Renal cortical epithelial cell (primary cell): ENCODE measurements around the gene CMYA5. TPM values are rescaled to one million over a fixed set of nuclear protein-coding genes. Genes with fewer than 3 reads are reported as not detected.
A peak's percentile ranks its signal among the peaks of the same experiment; 100 is the strongest.

Experiments used
- DNase-seq: peaks from one replicate; pipeline ENCODE4 v3.0.0-alpha.2; 2011; ENCODE audit warnings: low read depth
- total RNA-seq: library from RNA; depleted of rRNA; stranded (reverse); fragments of >200 nt; gene quantifications from 2 replicates; pipeline ENCODE4 v1.2.3, GENCODE V29; 2014

The CMYA5 gene
- total RNA-seq, 1 donor from 2014 or later: 2.8 TPM

DNA sequence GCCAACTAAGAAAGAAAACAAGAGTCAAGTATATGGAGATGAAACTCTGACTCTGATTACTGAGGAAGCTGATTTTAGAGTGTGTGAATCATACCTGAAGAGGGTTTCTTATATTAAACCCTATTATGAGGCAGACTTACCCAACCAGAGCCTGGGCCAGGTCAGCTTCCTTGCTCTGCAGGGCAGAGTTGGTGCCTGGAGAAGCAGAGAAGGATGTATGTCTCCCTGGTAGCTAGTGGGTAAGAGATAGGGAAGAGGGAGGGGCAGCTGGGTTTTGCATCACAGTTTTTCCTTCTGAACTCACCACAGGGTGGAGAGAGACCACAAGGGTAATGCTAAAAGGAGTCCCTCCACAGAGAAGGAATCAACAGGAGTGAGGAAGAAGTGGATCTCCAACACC, 104.1 kb downstream of the CMYA5 start:
- DNase-seq: peak; percentile 71

DNA sequence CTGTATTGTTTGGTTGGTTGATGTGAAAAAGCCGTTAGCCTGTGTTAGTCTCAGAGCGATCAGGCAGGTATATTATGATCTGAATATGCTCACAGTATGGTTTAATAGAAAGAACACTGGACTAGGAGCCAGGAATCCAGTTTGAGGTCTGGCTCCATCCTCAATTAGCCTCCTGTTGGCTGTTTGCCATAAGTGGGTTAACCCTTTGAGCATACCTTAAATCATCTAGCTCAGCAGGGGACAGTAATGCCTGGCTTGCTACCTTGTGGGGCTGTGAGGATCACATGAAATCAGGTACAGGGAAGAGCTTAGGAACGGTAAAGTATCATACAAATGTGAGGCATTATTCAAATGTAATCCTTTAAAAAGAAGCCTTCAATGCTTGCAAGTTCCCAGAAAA, 104.7 kb downstream of the CMYA5 start:
- DNase-seq: no peak

GRCh38 chr5:79795764-79796398, 106.2 kb downstream of the CMYA5 start:
- DNase-seq: peak; percentile 67

DNA sequence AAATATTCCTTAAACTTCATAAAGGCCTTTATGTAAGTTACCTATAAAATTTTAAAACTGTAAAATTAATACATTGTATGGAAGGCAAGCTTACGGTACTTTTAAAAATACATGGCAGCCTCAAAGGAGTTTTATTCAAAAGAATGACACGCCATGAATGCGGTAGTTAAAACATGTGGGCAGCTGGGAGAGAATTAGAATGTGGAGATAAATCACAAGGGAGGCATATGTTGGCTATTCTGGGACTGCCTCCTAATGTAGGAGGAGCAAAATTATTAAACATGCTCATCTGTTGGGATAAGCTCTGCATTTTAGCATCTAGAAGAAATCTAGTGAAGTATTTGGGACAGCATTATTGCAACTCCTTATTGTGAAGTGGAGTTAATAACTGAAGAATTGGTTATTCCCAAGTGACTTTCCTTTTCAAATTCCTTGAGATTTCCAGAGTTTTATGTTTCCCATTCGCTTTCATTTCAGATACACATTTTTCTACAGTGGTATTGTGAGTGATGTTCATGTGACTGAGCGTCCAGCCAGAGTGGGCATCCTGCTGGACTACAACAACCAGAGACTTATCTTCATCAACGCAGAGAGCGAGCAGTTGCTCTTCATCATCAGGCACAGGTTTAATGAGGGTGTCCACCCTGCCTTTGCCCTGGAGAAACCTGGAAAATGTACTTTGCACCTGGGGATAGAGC, 109.4 kb downstream of the CMYA5 start:
- DNase-seq: no peak

DNA sequence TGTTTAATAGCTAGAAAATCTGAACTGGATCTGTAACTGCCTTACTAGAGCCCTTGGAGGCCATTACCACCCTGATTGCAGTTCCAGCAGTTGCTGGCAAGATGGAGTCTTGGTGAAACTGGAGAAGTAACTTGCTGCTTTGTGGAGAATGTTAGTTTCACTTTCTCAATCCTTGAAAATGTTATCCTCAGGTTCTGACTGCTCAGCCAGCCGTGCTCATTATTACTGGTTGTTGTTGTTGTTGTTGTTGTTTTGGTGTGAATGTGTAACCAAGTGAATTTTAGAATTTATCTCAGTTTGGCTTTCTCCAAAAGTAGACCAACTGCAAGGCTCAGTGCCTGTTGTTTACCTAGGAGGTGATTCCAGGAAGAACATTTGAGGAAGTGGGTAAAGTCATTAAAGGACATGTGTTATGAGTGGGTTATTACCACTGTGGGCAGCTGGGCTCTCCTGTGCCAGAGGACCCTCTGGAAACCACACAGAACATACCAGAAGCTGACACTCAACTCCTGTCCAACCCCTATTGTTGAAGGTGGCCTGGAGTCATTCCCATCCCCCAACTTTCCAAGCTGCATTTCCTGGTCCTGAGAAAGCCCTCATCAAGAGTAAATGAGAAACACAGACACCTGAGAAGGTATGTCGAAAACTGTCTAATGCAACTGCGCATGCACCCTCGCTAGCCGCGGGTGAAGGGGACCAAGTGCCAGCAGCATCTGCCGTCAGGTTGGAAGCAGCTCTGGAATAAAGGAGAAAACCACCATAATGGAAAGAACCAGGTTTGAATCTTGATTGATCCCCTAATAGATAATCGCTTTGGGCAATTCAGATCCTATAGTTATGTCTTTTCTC, 111.6 kb downstream of the CMYA5 start:
- peak; percentile 37 for DNase-seq

GRCh38 chr5:79802406-79802805, 112.8 kb downstream of the CMYA5 start:
- no peak for DNase-seq

- DNase-seq: no peak
Observed at GRCh38 chr5:79803007-79803406, 113.4 kb downstream of the CMYA5 start.

GRCh38 chr5:79806741-79807140, 117.1 kb downstream of the CMYA5 start:
- DNase-seq: no peak

GRCh38 chr5:79809743-79810142, 120.1 kb downstream of the CMYA5 start:
- DNase-seq: no peak

- no peak for DNase-seq
Observed at GRCh38 chr5:79811081-79811480, 121.4 kb downstream of the CMYA5 start.

- DNase-seq: no peak
Observed at GRCh38 chr5:79811904-79812303, 122.3 kb downstream of the CMYA5 start.

DNA sequence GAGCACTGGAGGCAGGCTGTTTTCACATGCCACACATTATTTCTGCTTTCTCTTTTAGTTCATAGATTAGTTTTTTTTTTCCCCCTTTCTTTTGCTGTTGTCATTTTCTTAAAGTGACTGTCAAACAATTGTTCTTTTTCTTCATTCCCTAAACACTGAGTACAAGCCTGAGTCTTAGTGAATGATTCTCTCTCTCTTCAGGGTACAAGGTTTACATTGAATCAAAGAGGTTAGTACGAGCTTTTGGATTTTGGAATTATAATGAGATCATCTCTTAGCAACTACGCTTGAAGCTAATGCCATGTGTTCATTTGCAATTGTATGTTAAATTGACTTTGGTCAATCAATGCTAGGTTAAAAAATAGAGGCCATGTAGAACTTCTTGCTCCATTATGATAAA, 125.1 kb downstream of the CMYA5 start:
- no peak for DNase-seq

GRCh38 chr5:79816014-79816413, 126.4 kb downstream of the CMYA5 start:
- no peak for DNase-seq

- no peak for DNase-seq
Observed at GRCh38 chr5:79820648-79821047, 131.0 kb downstream of the CMYA5 start.

- no peak for DNase-seq
Observed at GRCh38 chr5:79824444-79824843, 134.8 kb downstream of the CMYA5 start.

- no peak for DNase-seq
Observed at GRCh38 chr5:79825802-79826201, 136.2 kb downstream of the CMYA5 start.

- DNase-seq: no peak
Observed at GRCh38 chr5:79827159-79827629, 137.6 kb downstream of the CMYA5 start.

DNA sequence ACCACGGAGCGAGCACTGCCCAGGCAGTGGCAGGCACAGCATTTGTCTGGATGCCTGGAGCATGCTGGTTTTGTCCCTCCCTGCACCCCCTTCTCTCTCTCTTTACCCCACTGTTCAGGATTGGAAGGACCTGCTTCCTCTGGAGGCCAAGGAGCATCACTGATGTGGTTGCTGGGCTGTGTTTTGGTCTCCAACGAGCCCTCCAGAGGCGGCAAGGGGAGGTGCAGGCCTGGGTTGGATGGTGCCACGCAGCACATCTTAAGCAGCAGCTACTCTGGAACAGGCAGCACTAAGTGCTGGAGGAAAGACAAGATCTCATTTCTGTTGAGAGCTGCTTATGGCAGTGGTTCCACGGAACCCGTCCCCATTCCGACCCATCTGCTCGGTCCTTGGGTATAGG, 139.6 kb downstream of the CMYA5 start:
- no peak for DNase-seq

DNA sequence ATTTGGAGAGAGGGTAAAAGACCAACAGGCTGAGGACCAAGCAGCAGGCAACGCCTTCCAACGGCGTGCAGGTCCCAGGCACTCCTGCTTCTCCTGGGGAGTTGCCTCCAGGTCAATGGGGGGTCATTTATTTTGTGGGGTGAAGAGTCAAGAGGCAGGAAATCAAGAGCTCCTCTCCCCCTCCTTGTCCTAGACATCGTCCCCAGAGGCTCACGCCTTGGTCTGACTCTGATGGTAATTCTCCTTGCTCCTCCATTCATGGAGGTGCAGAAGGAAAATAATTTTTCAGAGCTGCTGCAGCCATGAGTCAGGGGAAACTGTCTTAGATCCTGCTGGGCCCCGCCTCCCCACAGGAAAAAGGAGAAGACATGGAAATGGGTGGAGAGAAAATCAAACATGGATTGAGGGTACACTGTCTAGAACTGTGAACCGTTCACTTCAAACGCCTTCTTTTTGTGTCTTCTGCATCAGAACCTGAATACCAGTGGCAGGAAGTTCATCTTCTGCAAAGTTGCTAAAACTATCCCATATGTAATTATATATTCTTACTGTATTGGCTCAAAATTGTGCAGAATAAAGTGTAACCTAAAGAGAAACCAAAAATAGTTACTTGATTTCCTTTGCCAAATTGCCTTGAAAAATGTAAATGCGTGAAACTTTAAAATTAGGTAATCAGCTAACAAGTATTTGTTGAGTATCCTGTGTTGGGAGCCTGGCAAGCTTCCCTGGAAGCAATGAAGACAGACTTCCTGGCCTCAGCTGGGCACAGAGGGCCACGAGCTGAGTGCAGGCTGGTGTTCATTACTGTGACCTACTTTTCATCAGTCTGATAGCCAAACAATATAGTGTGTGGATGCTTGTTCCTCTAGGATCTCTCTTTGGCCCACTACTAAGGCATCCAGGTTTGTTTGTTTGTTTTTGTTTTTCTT, 142.0 kb downstream of the CMYA5 start:
- no peak for DNase-seq

DNA sequence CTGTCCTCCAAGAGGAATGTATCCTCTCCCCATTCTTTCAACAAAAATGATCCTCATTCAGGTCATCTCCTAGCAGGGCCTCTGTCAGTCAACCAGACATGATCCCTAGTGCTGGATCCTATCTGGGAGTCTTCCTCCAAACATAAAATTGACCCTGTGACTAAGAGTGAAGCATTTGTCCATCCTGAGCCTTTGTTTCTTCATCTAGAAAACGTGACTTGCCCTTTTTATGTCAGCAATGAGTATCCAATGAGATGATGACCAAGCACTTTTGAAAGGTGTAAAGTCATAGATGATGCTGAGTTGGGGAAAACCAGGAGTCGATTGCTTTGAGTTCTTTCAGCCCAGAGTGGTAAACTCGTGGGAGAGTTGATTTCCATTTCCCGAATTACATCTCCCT, 143.3 kb downstream of the CMYA5 start:
- no peak for DNase-seq

DNA sequence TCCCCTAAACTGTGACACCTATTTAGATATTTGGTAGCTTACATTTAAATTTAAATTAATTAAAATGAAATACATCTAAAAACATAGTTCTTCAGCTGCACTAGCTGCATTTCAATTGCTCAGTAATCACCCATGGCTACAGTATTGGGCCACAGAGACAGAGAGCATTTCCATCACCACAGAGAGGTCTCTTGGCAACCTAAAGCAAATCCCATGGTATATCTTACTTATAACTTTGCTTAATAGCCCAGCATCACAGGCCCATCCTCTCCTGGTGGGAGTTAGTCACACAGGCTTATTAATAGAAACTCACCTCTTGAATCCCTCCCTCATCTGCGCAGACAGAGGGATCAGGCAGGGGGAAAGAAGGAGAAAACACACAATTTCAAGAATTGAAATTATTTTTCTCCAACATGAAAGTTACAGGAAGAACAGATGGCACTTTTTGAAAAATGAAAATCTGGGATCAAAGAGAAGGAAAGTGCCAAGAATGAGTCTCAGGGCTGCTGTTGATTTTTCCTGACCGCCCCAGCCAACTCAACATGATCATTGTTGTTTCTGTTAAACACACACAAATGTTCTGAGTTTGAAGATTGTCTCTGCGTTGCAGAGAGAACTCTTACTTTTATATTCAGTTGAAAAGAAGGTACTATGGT, 144.6 kb downstream of the CMYA5 start:
- no peak for DNase-seq
